Measurements from ENCODE around the gene ADRM1.

The ADRM1 gene

DNA sequence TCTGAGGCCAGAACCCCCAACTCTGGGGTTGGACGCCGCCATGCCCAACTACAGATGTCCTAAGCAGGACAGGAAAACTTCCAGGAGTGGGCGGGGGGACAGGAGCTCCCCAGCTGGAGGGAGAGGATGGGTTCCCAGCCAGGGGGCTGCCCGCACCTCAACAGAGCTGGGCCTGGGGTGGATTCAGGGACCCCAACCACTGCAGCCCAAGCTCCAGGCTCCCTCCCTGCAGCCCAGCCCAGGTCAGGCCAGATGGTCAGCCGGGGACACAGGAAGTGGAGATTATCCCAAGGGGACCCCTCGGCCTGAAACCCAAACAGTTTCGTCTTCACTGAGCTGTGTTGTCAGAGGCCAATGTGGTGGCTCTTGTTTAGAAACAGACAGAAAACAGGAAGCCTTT is 54.9 kb downstream of the ADRM1 start:
- no peak for DNase-seq
